GM12865 (cell line): Measurements from ENCODE around the gene TRAPPC5.

Experiments
- DNase-seq: peaks from one replicate; pipeline ENCODE4 v3.0.0; 2010; ENCODE audit warnings: low read depth
- H3K4me3 ChIP-seq: 2 replicates; pipeline ENCODE4 v1.5.1; 2011; ENCODE audit warnings: mild to moderate bottlenecking, low read depth, low read length, control low read depth
- CTCF ChIP-seq: IDR thresholded peaks from 2 replicates; pipeline ENCODE4 v1.5.1; 2011; ENCODE audit warnings: low read length, control low read depth, low read depth, inconsistent platforms; ENCODE audit not compliant: insufficient read depth; ENCODE audit errors: missing control alignments

TRAPPC5 gene

GRCh38 chr19:7706188-7706954 lies 25.7 kb downstream of the TRAPPC5 start:
- no peak for TF ChIP-seq CTCF
- DNase-seq, result no peak
- peak overlapping the region; percentile 10; the same call in 1 of the 2 replicates for H3K4me3 ChIP-seq

GRCh38 chr19:7706955-7707456 lies 26.4 kb downstream of the TRAPPC5 start:
- H3K4me3 ChIP-seq, result no peak overlapping the region
- no peak for TF ChIP-seq CTCF
- DNase-seq, result no peak

- H3K4me3 ChIP-seq, result no peak overlapping the region
- DNase-seq, result no peak
- TF ChIP-seq CTCF, result no peak
Observed at GRCh38 chr19:7709932-7710460, 29.4 kb downstream of the TRAPPC5 start.

GRCh38 chr19:7710616-7711015 lies 30.0 kb downstream of the TRAPPC5 start:
- no peak for TF ChIP-seq CTCF
- DNase-seq, result no peak
- no peak overlapping the region for H3K4me3 ChIP-seq

- no peak overlapping the region for H3K4me3 ChIP-seq
- no peak for TF ChIP-seq CTCF
- DNase-seq, result no peak
Observed at GRCh38 chr19:7715671-7716070, 35.0 kb downstream of the TRAPPC5 start.

GRCh38 chr19:7716762-7717161 lies 36.1 kb downstream of the TRAPPC5 start:
- no peak for DNase-seq
- TF ChIP-seq CTCF, result no peak
- no peak overlapping the region for H3K4me3 ChIP-seq
